ENCODE results near the gene PPARD. TPM values are rescaled to one million over a fixed set of nuclear protein-coding genes. Genes with fewer than 3 reads are reported as not detected.

The PPARD gene
- total and polyA plus RNA-seq, 2 of the 13 experiments (the other 11 are each of a cell fraction or from before 2014, with no cell fraction given): 6.1 to 13.3 TPM

DNA sequence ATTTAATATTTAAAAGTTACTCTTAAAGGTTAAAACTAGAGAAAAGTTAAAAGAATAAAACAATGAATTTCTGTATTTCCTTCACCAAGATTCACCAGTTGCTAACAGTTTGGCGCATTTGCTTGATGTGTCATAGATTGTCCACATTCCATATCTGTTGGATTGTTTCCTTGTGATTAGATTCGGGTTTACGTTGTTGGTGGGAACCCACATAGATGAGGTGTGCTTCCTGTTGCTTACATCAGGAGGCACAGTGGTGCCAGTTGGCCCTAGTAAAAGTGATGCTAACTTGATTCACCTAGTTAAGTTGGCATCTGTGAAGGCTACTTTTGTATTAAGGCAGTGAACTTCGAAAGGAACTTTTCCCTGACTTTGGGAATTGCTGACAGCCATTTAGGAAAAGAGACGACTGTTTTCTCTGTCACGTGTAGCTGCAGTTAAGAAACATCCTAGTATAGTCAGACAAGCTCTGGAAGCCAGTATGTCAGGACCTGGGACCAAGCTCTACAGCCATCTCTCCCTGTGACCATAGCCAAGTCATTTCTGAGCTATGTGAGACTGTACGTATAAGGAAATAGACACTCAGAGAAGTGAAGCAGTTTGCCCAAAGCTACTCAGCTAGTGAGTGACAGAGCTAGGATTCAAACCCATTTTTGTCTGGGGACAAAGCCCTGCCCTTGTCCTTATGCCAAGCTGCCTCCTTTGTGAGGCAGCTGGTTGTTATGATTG lies 49.0 kb downstream of the PPARD start (continued):
- TF ChIP-seq, protein P1, sequence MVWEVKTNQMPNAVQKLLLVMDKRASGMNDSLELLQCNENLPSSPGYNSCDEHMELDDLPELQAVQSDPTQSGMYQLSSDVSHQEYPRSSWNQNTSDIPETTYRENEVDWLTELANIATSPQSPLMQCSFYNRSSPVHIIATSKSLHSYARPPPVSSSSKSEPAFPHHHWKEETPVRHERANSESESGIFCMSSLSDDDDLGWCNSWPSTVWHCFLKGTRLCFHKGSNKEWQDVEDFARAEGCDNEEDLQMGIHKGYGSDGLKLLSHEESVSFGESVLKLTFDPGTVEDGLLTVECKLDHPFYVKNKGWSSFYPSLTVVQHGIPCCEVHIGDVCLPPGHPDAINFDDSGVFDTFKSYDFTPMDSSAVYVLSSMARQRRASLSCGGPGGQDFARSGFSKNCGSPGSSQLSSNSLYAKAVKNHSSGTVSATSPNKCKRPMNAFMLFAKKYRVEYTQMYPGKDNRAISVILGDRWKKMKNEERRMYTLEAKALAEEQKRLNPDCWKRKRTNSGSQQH (CRISPR knock-in tag; IDR thresholded peaks at IDR 0.05; ENCODE audit: low read depth): no peak
- TF ChIP-seq KDM3A (CRISPR knock-in tag; IDR thresholded peaks at IDR 0.05; ENCODE audit: low read depth): no peak
- TF ChIP-seq, protein P2, sequence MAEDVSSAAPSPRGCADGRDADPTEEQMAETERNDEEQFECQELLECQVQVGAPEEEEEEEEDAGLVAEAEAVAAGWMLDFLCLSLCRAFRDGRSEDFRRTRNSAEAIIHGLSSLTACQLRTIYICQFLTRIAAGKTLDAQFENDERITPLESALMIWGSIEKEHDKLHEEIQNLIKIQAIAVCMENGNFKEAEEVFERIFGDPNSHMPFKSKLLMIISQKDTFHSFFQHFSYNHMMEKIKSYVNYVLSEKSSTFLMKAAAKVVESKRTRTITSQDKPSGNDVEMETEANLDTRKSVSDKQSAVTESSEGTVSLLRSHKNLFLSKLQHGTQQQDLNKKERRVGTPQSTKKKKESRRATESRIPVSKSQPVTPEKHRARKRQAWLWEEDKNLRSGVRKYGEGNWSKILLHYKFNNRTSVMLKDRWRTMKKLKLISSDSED (CRISPR knock-in tag; IDR thresholded peaks at IDR 0.05): no peak
- TF ChIP-seq, protein P3, sequence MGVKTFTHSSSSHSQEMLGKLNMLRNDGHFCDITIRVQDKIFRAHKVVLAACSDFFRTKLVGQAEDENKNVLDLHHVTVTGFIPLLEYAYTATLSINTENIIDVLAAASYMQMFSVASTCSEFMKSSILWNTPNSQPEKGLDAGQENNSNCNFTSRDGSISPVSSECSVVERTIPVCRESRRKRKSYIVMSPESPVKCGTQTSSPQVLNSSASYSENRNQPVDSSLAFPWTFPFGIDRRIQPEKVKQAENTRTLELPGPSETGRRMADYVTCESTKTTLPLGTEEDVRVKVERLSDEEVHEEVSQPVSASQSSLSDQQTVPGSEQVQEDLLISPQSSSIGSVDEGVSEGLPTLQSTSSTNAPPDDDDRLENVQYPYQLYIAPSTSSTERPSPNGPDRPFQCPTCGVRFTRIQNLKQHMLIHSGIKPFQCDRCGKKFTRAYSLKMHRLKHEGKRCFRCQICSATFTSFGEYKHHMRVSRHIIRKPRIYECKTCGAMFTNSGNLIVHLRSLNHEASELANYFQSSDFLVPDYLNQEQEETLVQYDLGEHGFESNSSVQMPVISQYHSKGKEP (CRISPR knock-in tag; IDR thresholded peaks at IDR 0.05): no peak
- TF ChIP-seq ZSCAN22 (CRISPR knock-in tag; IDR thresholded peaks at IDR 0.05): no peak
- no peak for TF ChIP-seq HIVEP1 (CRISPR knock-in tag; IDR thresholded peaks at IDR 0.05)

DNA sequence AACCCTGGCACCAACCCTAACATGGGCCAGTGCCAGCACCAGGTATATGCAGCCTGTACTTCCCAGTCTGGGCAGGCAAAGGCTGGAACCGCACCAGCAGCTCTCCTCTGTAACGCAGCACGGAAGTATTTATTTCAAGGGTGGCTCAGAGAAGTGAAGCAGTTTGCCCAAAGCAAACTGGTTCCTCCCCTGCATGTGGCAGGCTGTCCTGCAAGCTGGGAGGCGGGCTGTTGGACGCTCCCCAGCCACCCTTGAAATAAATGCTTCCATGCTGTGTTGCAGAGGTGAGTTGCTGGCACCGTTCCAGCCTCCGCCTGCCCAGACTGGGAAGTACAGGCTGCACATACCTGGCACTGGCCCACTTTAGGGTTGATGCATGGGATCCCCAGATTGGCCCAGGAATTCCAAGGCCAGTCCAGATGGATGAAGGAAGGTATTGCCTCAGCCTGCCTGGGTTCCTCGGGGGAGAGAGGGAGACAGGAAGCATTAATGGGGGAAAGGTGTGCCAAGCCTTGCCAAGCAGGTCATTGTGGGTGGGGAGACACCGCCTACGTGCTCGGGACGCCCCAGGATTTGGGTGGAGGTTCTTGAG lies 49.8 kb downstream of the PPARD start:
- no peaks in the 10 kb centered on the region for H3K27me3 ChIP-seq (ENCODE audit: control insufficient read depth in 1 of 2, insufficient read depth in 2 of 2, low read length in 2 of 2)
- CTCF ChIA-PET (ENCODE audit: low intra/inter-chr PET ratio, low total read pairs): no interaction called here
- WGBS (ENCODE audit: low lambda C conversion rate): 79% methylated on average over 11 of the region's 12 CpGs
- H3K36me3 ChIP-seq (replicated peaks in 1 of 2; ENCODE audit: control insufficient read depth in 1 of 2, insufficient read depth in 2 of 2, low read length in 2 of 2): no peaks in the 10 kb centered on the region
- intact Hi-C loops (cut with micrococcal nuclease; ENCODE audit: unreplicated experiment) (no loop called here), in situ Hi-C loops (cut with HindIII; ENCODE audit: extremely low pct_ligation_motif_present, low pct_unique_long_range_greater_than_20kb) (no loop called here)
- no peak overlapping the region for H3K27ac ChIP-seq (ENCODE audit: extremely low read length, insufficient read depth, low read length)
- no peaks in the 10 kb centered on the region for H4K20me1 ChIP-seq (ENCODE audit: insufficient read depth, low read length)
- no peaks in the 10 kb centered on the region for H3K79me2 ChIP-seq (ENCODE audit: insufficient read depth, low read length)
- no peak overlapping the region for H3K4me2 ChIP-seq (ENCODE audit: low read depth, low read length)
- ATAC-seq (peak; percentile 54), DNase-seq (ENCODE audit: low spot score) (peak; percentile 39), FAIRE-seq (no peak)
- H3K9me3 ChIP-seq (ENCODE audit: low read length): no peaks in the 10 kb centered on the region
- peaks cover 36% of the 10 kb centered on the region for H3K4me1 ChIP-seq (ENCODE audit: insufficient read depth, low read length)
- BruUV-seq (replicated peaks): no TSS peak
- no peak overlapping the region for H3K9ac ChIP-seq (ENCODE audit: insufficient read depth, low read depth, low read length)
- H3K4me3 ChIP-seq (replicated peaks in 1 of 3; ENCODE audit: insufficient read depth in 1 of 3, low read depth in 2 of 3, low read length in 3 of 3): no peak overlapping the region
- POLR2A ChIA-PET: no interaction called here
- H2AFZ ChIP-seq (ENCODE audit: low read length): no peak overlapping the region
- TF ChIP-seq, protein P4, sequence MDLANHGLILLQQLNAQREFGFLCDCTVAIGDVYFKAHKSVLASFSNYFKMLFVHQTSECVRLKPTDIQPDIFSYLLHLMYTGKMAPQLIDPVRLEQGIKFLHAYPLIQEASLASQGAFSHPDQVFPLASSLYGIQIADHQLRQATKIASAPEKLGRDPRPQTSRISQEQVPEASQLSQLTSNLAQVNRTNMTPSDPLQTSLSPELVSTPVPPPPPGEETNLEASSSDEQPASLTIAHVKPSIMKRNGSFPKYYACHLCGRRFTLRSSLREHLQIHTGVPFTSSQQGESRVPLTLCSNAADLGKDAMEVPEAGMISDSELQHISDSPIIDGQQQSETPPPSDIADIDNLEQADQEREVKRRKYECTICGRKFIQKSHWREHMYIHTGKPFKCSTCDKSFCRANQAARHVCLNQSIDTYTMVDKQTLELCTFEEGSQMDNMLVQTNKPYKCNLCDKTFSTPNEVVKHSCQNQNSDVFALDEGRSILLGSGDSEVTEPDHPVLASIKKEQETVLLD (CRISPR knock-in tag; IDR thresholded peaks at IDR 0.05; ENCODE audit: low read depth): no peak
- TF ChIP-seq, protein P5, sequence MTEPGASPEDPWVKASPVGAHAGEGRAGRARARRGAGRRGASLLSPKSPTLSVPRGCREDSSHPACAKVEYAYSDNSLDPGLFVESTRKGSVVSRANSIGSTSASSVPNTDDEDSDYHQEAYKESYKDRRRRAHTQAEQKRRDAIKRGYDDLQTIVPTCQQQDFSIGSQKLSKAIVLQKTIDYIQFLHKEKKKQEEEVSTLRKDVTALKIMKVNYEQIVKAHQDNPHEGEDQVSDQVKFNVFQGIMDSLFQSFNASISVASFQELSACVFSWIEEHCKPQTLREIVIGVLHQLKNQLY (CRISPR knock-in tag; IDR thresholded peaks at IDR 0.05): no peak
- TF ChIP-seq, protein P6, sequence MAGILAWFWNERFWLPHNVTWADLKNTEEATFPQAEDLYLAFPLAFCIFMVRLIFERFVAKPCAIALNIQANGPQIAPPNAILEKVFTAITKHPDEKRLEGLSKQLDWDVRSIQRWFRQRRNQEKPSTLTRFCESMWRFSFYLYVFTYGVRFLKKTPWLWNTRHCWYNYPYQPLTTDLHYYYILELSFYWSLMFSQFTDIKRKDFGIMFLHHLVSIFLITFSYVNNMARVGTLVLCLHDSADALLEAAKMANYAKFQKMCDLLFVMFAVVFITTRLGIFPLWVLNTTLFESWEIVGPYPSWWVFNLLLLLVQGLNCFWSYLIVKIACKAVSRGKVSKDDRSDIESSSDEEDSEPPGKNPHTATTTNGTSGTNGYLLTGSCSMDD (CRISPR knock-in tag; IDR thresholded peaks at IDR 0.05): no peak
- TF ChIP-seq NFIC (IDR thresholded peaks at IDR 0.05; ENCODE audit: low read length) (no peak), FOXK1 (CRISPR knock-in tag; IDR thresholded peaks at IDR 0.05; ENCODE audit: borderline replicate concordance, low read depth) (no peak), BORCS8-MEF2B (CRISPR knock-in tag; IDR thresholded peaks at IDR 0.05) (peak; percentile 29; the same call in 1 of the 2 replicates)
- TF ChIP-seq, protein P7, sequence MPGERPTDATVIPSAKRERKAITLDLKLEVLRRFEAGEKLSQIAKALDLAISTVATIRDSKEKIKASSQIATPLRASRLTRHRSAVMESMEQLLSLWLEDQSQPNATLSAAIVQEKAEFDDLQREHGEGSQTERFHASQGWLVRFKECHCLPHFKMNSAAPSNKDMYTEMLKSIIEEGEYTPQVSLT (CRISPR knock-in tag; IDR thresholded peaks at IDR 0.05; ENCODE audit: borderline replicate concordance, low read depth): no peak

Measured in HepG2 (cell line).